Activated CD4-positive, alpha-beta memory T cell treated with anti-CD3 and anti-CD28 coated beads for 36 hours (primary cell): ENCODE data around the gene MMP24OS. TPM values are rescaled to one million over a fixed set of nuclear protein-coding genes. Genes with fewer than 3 reads are reported as not detected.

Experiments used
- CTCF ChIA-PET: fragments of 350-600 bp; sonication (Branson Sonifier 250); formaldehyde crosslinking; loops from one replicate; lab custom pipeline; 2021; ENCODE audit warnings: antibody characterized with exemption, inconsistent platforms; lab: Charles Lee
- POLR2A ChIA-PET: fragments of 350-600 bp; sonication (Branson Sonifier 250); formaldehyde crosslinking; loops from one replicate; lab custom pipeline; 2021; ENCODE audit warnings: antibody characterized with exemption; lab: Charles Lee
- DNase-seq: peaks from one replicate; pipeline ENCODE4 v3.0.0-alpha.2; 2020
- H3K27ac Mint-ChIP-seq: one replicate; pipeline ENCODE4 v1.8.0; 2021; ENCODE audit warnings: mixed read lengths
- H3K27me3 Mint-ChIP-seq: one replicate; pipeline ENCODE4 v1.8.0; 2021; ENCODE audit warnings: mixed read lengths
- H3K36me3 Mint-ChIP-seq: one replicate; pipeline ENCODE4 v1.8.0; 2021; ENCODE audit warnings: mixed read lengths
- H3K4me1 Mint-ChIP-seq: one replicate; pipeline ENCODE4 v1.8.0; 2021; ENCODE audit warnings: low read depth, mixed read lengths
- H3K4me3 Mint-ChIP-seq: one replicate; pipeline ENCODE4 v1.8.0; 2021; ENCODE audit warnings: mild to moderate bottlenecking, mixed read lengths
- H3K9me3 Mint-ChIP-seq: one replicate; pipeline ENCODE4 v1.8.0; 2021; ENCODE audit warnings: mixed read lengths
- intact Hi-C: fragments of 100-400 bp; cut with micrococcal nuclease; formaldehyde crosslinking; loops from one replicate; pipeline ENCODE4 v1.15.1; 2023
- total RNA-seq, 2 experiments: library from RNA; stranded (reverse); gene quantifications; one replicate each; pipeline ENCODE4 v1.2.3, GENCODE V29; 2021

Gene MMP24OS
- total RNA-seq, 2 experiments from 2014 or later, result 35.0 to 38.1 TPM

DNA sequence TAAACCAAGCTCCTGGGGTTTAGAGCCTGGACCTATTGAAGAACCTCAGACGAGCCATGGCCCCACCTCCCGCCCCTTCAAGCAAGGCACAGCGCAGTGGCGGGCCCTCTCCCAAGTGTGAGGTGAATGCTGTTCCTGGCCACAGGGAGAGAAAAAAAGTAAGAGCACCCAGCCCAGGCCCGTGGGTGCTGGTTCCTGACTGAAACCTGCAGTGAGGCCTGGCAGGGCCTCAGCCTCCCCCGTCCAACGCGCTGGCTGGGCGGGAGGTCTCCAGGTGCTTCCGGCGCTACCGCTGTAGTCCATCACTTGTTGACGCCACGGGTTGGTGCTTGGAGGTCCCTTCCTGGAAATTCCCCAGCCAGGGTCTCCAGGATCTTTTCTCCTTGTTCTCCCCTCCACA is 19.8 kb upstream of the MMP24OS start:
- peaks cover 4% of the 10 kb centered on the region for H3K27me3 Mint-ChIP-seq
- ChIA-PET CTCF (interaction anchor here (1.3 kb wide), 1 partner anchor 9 kb away, joined by 3 read pairs; no protein-coding TSS in a partner anchor), POLR2A (no interaction called here)
- DNase-seq, result no peak
- peaks cover 4% of the 10 kb centered on the region for H3K4me1 Mint-ChIP-seq
- intact Hi-C loops, result no loop called here
- no peaks in the 10 kb centered on the region for H3K9me3 Mint-ChIP-seq
- no peak overlapping the region for H3K27ac Mint-ChIP-seq
- no peak overlapping the region for H3K4me3 Mint-ChIP-seq
- H3K36me3 Mint-ChIP-seq, result no peaks in the 10 kb centered on the region

DNA sequence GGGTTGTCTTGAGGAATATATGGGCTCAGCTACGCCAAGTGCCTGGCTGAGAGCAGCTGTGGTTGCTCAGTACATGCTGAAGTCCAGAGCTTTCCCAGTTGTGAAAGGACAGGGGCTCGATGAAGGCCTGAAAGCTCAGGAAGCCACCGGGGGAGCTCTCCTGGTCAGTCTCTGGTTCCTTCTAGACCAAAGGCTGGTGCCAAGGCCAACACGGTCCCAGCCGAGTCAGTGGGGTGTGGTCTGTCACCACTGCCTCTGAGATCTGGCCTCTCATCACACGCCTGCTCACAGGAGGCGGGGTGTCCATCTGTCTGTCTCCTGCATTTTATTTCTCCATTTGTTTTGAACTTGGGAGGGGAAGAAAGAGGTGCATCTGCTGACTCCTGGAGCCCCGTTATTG is 19.2 kb upstream of the MMP24OS start:
- Mint-ChIP-seq H3K4me3 (no peak overlapping the region), H3K27ac (no peak overlapping the region), H3K4me1 (no peaks in the 10 kb centered on the region), H3K36me3 (no peaks in the 10 kb centered on the region), H3K9me3 (no peaks in the 10 kb centered on the region), H3K27me3 (peaks cover 4% of the 10 kb centered on the region)
- intact Hi-C loops, result no loop called here
- CTCF ChIA-PET, result no interaction called here
- POLR2A ChIA-PET, result no interaction called here
- no peak for DNase-seq

- Mint-ChIP-seq H3K4me1 (no peaks in the 10 kb centered on the region), H3K4me3 (no peak overlapping the region), H3K27ac (no peak overlapping the region), H3K9me3 (no peaks in the 10 kb centered on the region), H3K27me3 (peaks cover 4% of the 10 kb centered on the region), H3K36me3 (no peaks in the 10 kb centered on the region)
- CTCF ChIA-PET, result no interaction called here
- POLR2A ChIA-PET, result no interaction called here
- intact Hi-C loops, result no loop called here
- no peak for DNase-seq
These were observed 18.2 kb upstream of the MMP24OS start for GRCh38 chr20:35296101-35296554.

- intact Hi-C loops, result no loop called here
- ChIA-PET POLR2A (no interaction called here), CTCF (no interaction called here)
- Mint-ChIP-seq H3K9me3 (no peaks in the 10 kb centered on the region), H3K27ac (no peak overlapping the region), H3K4me3 (no peak overlapping the region), H3K36me3 (no peaks in the 10 kb centered on the region), H3K27me3 (peaks cover 4% of the 10 kb centered on the region), H3K4me1 (no peaks in the 10 kb centered on the region)
- DNase-seq, result no peak
These were observed 17.8 kb upstream of the MMP24OS start for GRCh38 chr20:35295674-35296073.

DNA sequence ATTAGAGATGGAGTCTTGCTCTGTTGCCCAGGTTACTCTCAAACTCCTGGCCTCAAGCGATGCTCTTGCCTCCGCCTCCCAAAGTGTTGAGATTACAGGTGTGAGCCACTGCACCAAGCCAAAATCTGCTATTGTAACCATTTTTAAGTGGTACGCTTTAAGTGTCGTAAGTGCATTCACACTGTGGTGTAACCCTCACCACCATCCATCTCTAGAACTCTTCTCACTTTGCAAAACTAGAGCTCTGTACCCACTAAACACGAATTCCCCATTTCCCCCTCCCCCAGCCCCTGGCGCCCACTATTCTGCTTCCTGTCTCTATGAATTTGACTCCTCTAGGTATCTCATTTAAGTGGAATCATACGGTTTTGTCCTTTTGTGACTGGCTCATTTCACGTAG is 17.1 kb upstream of the MMP24OS start:
- H3K9me3 Mint-ChIP-seq, result no peaks in the 10 kb centered on the region
- POLR2A ChIA-PET, result no interaction called here
- no peaks in the 10 kb centered on the region for H3K4me1 Mint-ChIP-seq
- no peak for DNase-seq
- no peak overlapping the region for H3K27ac Mint-ChIP-seq
- intact Hi-C loops, result no loop called here
- H3K27me3 Mint-ChIP-seq, result peaks cover 4% of the 10 kb centered on the region
- no peaks in the 10 kb centered on the region for H3K36me3 Mint-ChIP-seq
- CTCF ChIA-PET, result interaction anchor here (0.7 kb wide), 1 partner anchor 9 kb away, joined by 3 read pairs; no protein-coding TSS in a partner anchor
- H3K4me3 Mint-ChIP-seq, result no peak overlapping the region

GRCh38 chr20:35294293-35294685 is 16.4 kb upstream of the MMP24OS start:
- H3K27ac Mint-ChIP-seq, result no peak overlapping the region
- ChIA-PET CTCF (no interaction called here), POLR2A (no interaction called here)
- intact Hi-C loops, result no loop called here
- no peak overlapping the region for H3K4me3 Mint-ChIP-seq
- no peak for DNase-seq
- H3K36me3 Mint-ChIP-seq, result no peaks in the 10 kb centered on the region
- no peaks in the 10 kb centered on the region for H3K4me1 Mint-ChIP-seq
- peaks cover 4% of the 10 kb centered on the region for H3K27me3 Mint-ChIP-seq
- no peaks in the 10 kb centered on the region for H3K9me3 Mint-ChIP-seq

DNA sequence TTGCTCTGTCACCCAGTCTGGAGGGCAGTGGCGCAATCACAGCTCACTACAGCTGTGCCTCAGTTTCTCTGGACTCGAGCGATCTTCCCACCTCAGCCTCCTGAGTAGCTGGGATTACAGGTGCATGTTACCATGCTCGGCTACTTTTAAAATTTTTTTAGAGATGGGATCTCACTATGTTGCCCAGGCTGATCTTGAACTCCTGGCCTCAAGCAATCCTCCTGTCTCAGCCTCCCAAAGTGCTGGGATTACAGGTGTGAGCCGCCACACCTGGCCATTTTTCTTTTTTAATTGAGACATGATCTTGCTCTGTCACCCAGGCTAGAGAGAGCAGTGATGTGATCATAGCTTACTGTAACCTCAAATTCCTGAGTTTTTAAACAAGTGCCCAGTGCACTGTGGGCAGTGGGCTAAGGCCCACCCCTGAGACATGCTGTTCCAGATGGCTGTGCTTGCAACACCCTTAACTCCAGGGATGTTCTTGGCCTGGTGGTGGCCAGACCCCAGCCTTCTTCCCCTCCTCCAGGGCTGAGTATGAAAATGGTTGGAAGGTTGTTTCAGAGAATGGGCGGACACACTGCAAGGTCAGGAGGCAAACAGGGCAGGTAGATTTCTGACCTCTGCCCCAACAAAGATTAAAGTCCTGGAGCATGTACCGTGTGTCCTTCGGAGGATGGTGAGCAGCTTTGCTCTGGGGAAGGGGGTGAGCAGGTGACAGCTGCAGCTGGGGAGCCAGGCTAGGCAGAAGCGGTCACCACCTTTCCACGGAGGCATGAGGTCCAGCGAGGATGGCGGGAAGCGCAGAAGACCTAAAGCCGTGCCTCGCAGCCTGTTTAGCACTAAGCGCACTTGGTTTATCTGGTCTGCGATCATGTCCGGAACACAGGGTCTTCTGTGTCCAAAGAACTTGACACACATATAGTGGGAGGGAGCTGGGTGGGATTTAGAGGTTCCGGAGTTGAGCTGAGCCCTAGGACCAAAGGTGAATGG is 15.7 kb upstream of the MMP24OS start:
- intact Hi-C loops, result no loop called here
- Mint-ChIP-seq H3K27me3 (peaks cover 4% of the 10 kb centered on the region), H3K36me3 (no peaks in the 10 kb centered on the region), H3K27ac (no peak overlapping the region), H3K4me1 (no peaks in the 10 kb centered on the region), H3K4me3 (no peak overlapping the region), H3K9me3 (no peaks in the 10 kb centered on the region)
- ChIA-PET CTCF (no interaction called here), POLR2A (no interaction called here)
- DNase-seq, result no peak

- Mint-ChIP-seq H3K4me1 (no peaks in the 10 kb centered on the region), H3K9me3 (no peaks in the 10 kb centered on the region), H3K27ac (no peak overlapping the region), H3K36me3 (no peaks in the 10 kb centered on the region), H3K4me3 (no peak overlapping the region), H3K27me3 (peaks cover 4% of the 10 kb centered on the region)
- ChIA-PET CTCF (no interaction called here), POLR2A (no interaction called here)
- intact Hi-C loops, result no loop called here
- no peak for DNase-seq
These were observed 14.8 kb upstream of the MMP24OS start for GRCh38 chr20:35292504-35293285.

- H3K27ac Mint-ChIP-seq, result no peak within 1 kb of the TSS
- intact Hi-C loops, result no loop called here
- no peak for DNase-seq
- H3K4me3 Mint-ChIP-seq, result no peak within 1 kb of the TSS
- CTCF ChIA-PET, result no interaction called here
- H3K36me3 Mint-ChIP-seq, result no peaks in the 10 kb centered on the region
- H3K4me1 Mint-ChIP-seq, result no peaks in the 10 kb centered on the region
- H3K9me3 Mint-ChIP-seq, result no peaks in the 10 kb centered on the region
- POLR2A ChIA-PET, result no interaction called here
- H3K27me3 Mint-ChIP-seq, result peaks cover 4% of the 10 kb centered on the region
These were observed 14.0 kb upstream of the MMP24OS start, which contains the start of gene FAM83C for GRCh38 chr20:35291654-35292503. Gene FAM83C, minus strand, starts transcription at chr20:35292425. Its CDS starts 121 bp downstream, at chr20:35292304.

DNA sequence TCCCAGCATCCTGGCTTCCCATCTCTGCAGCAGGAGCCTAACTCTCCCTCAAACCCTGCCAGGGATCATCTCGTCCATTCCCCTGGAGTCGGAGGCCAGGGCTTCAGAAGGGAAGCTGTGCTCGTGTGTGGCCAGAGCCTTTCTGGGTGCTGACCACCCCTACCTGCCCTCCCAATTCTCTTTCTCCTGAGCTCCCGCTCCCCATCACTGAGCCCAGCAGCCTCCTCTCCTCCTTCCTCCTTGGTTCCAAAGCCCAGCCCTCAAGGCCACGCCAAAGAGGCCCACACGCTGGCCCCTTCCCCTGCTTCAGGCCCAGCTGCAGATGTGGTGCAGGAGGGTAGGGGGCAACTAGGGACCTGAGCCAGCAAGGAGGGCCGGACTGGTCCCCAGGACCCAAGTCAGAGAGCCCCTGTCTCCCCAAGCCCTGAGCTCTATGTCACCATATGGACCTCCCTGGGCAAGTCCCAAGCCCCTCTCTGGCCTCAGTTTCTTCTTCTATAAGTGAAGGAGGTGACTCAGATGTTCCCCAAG is 13.0 kb upstream of the MMP24OS start:
- ChIA-PET CTCF (interaction anchor here (0.8 to 2.2 kb wide), 2 partner anchors 13 to 39 kb away, joined by 3 to 7 read pairs; no protein-coding TSS in a partner anchor), POLR2A (no interaction called here)
- no peaks in the 10 kb centered on the region for H3K9me3 Mint-ChIP-seq
- H3K36me3 Mint-ChIP-seq, result no peaks in the 10 kb centered on the region
- no peak overlapping the region for H3K27ac Mint-ChIP-seq
- no peak overlapping the region for H3K4me3 Mint-ChIP-seq
- intact Hi-C loops, result no loop called here
- no peak for DNase-seq
- peaks cover 4% of the 10 kb centered on the region for H3K27me3 Mint-ChIP-seq
- peaks cover 2% of the 10 kb centered on the region for H3K4me1 Mint-ChIP-seq

DNA sequence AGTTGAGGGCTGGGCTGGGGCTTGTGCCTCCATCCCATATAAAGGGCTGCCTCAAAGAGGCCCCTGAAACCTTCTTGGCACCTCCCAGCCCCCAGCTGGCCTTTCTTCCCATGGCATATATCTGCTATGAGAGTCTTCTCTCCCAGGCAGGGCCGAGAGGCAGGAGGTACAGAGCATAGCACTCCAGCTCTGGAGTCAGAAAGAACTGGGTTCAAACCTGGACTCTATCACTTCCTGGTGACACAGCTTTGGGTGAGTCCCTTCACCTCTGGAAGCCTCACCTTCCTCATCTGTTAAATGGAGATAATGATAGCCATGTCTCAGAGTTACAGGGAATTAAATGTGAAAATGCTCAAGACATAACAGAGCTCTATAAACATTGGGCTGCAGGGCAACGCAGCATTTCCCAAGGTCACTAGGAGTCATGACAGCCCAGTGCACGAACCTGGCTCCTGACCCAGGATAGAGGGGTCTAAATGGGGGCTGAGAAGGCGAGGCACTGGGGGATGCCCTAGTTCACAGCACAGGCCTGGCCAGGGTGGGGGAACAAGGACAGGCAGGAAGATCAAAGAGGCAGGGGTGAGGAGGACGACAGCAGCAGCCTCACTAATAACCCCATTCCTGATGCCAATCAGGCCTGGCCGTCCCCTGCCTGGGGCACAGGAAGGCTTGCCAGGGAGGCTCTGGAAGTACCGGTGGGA is 12.4 kb upstream of the MMP24OS start:
- intact Hi-C loops, result no loop called here
- no peak overlapping the region for H3K27ac Mint-ChIP-seq
- no peaks in the 10 kb centered on the region for H3K36me3 Mint-ChIP-seq
- peaks cover 4% of the 10 kb centered on the region for H3K27me3 Mint-ChIP-seq
- POLR2A ChIA-PET, result no interaction called here
- H3K9me3 Mint-ChIP-seq, result no peaks in the 10 kb centered on the region
- H3K4me1 Mint-ChIP-seq, result peaks cover 7% of the 10 kb centered on the region
- no peak for DNase-seq
- no peak overlapping the region for H3K4me3 Mint-ChIP-seq
- CTCF ChIA-PET, result interaction anchor here (0.8 to 2.2 kb wide), 2 partner anchors 14 to 39 kb away, joined by 3 to 7 read pairs; no protein-coding TSS in a partner anchor
